Upper lobe of left lung (tissue), 4 donors: ENCODE results near the gene KLF13.

ENCODE experiments used
- CTCF ChIP-seq, 6 experiments: fragments of 450-650 bp in 4 of 6; fragments of 200-600 bp in 2 of 6; sonication (generic) in 2 of 6; IDR thresholded peaks; one replicate each; pipeline ENCODE4 v1.5.1; 2016 to 2019; ENCODE audit warnings: antibody characterized with exemption in 6 of 6
- POLR2A ChIP-seq, 4 donors: fragments of 450-650 bp; IDR thresholded peaks; one replicate each; pipeline ENCODE4 v1.5.1; 2016 to 2017; ENCODE audit warnings: antibody characterized with exemption in 4 of 4, mild to moderate bottlenecking in 2 of 4

- TF ChIP-seq CTCF (IDR thresholded peaks at IDR 0.05) (no peak), POLR2A (IDR thresholded peaks at IDR 0.05) (no peak)
Measured at GRCh38 chr15:31342381-31342780, 15.7 kb downstream of the KLF13 start.
